GM18511 (cell line): ENCODE measurements around the gene IFRD2.
"Not testable (repeated sequence)": the region's sequence is repeated elsewhere in the genome, so short reads cannot be mapped to it uniquely, and the experiment has no call there.

Experiments
- ATAC-seq: cut with Tn5 transposase; IDR thresholded peaks from one replicate; pipeline ENCODE4 v1.9.1; 2021; ENCODE audit warnings: mild to moderate bottlenecking, moderate library complexity; ENCODE audit not compliant: unreplicated experiment

The IFRD2 gene

GRCh38 chr3:50286322-50287227, 5.7 kb downstream of the IFRD2 start:
- ATAC-seq: no peak

GRCh38 chr3:50284121-50284520, 8.1 kb downstream of the IFRD2 start:
- not testable (repeated sequence) for ATAC-seq

- ATAC-seq: no peak
These were observed 12.8 kb downstream of the IFRD2 start for GRCh38 chr3:50279255-50280016.

GRCh38 chr3:50278880-50279224, 13.4 kb downstream of the IFRD2 start, which contains the start of gene LSMEM2:
Gene LSMEM2, plus strand, starts transcription at chr3:50279087. Its CDS starts 27 bp downstream, at chr3:50279114.
- ATAC-seq: no peak

GRCh38 chr3:50278123-50278879, 13.9 kb downstream of the IFRD2 start:
- ATAC-seq: no peak

- ATAC-seq: no peak
These were observed 15.5 kb downstream of the IFRD2 start for GRCh38 chr3:50276762-50277101.

- ATAC-seq: no peak
These were observed 16.1 kb downstream of the IFRD2 start for GRCh38 chr3:50275996-50276761.

- no peak for ATAC-seq
These were observed 16.9 kb downstream of the IFRD2 start for GRCh38 chr3:50275141-50275995.

GRCh38 chr3:50274371-50275104, 17.7 kb downstream of the IFRD2 start:
- no peak for ATAC-seq

- no peak for ATAC-seq
These were observed 18.6 kb downstream of the IFRD2 start for GRCh38 chr3:50273689-50274065.

- ATAC-seq: peak; percentile 91
These were observed 19.1 kb downstream of the IFRD2 start for GRCh38 chr3:50272911-50273688.

GRCh38 chr3:50272538-50272910, 19.7 kb downstream of the IFRD2 start:
- not testable (repeated sequence) for ATAC-seq

- no peak for ATAC-seq
These were observed 20.8 kb downstream of the IFRD2 start for GRCh38 chr3:50271314-50271936.

- no peak for ATAC-seq
These were observed 21.6 kb downstream of the IFRD2 start for GRCh38 chr3:50270422-50271224.

GRCh38 chr3:50269977-50270413, 22.2 kb downstream of the IFRD2 start:
- no peak for ATAC-seq

- no peak for ATAC-seq
These were observed 22.8 kb downstream of the IFRD2 start for GRCh38 chr3:50269460-50269859.
